ENCODE results near the gene THSD8.
A peak's percentile ranks its signal among the peaks of the same experiment; 100 is the strongest.

Gene THSD8

DNA sequence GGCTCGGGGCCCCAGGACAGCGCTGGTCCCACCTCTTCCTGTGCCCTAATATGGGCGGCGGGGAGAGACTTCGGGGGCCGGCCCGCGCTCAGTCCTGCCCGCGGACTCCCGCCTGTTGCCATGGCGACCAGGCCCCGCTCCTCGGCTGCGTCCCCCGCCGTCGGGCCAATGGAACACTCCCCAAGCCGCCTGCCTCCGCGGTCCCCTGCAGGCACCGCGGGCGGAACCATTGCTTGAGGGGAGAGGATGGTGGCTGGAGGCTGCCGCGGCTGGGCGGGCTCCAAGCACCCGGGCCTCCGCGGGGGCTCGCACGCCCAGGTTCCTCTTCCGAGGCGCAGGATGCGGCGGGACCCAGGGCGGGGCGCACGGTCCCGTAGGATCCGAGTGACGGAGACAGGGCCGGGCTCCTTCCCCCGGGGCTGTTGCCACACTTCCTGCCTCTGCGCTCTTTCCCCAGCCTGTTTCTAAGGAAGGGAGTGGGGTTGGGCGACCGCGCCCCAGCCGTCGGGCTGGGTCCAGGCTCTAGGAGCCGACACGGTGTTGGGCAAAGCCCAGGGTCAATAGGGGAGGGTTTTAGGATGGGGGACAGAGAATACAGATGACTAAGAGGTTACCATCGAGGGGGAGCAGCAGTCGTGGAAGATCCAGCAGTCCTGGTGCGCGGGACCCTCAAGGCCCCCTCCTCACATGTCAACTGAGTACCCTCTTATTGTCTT is 11.8 kb upstream of the THSD8 start (continued):
- TF ChIP-seq, protein P1, sequence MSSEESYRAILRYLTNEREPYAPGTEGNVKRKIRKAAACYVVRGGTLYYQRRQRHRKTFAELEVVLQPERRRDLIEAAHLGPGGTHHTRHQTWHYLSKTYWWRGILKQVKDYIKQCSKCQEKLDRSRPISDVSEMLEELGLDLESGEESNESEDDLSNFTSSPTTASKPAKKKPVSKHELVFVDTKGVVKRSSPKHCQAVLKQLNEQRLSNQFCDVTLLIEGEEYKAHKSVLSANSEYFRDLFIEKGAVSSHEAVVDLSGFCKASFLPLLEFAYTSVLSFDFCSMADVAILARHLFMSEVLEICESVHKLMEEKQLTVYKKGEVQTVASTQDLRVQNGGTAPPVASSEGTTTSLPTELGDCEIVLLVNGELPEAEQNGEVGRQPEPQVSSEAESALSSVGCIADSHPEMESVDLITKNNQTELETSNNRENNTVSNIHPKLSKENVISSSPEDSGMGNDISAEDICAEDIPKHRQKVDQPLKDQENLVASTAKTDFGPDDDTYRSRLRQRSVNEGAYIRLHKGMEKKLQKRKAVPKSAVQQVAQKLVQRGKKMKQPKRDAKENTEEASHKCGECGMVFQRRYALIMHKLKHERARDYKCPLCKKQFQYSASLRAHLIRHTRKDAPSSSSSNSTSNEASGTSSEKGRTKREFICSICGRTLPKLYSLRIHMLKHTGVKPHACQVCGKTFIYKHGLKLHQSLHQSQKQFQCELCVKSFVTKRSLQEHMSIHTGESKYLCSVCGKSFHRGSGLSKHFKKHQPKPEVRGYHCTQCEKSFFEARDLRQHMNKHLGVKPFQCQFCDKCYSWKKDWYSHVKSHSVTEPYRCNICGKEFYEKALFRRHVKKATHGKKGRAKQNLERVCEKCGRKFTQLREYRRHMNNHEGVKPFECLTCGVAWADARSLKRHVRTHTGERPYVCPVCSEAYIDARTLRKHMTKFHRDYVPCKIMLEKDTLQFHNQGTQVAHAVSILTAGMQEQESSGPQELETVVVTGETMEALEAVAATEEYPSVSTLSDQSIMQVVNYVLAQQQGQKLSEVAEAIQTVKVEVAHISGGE (tag by site-specific recombination; conservative IDR thresholded peaks at IDR 0.05; ENCODE audit: low read depth): peak; percentile 81
- TF ChIP-seq REPIN1 (tag by site-specific recombination; IDR thresholded peaks at IDR 0.05; ENCODE audit: low read depth): no peak
- TF ChIP-seq SETDB1 (IDR thresholded peaks at IDR 0.05; ENCODE audit: insufficient read length, low read length): no peak
- no peak for TF ChIP-seq ZNF121 (tag by site-specific recombination; IDR thresholded peaks at IDR 0.05)
- TF ChIP-seq ZNF664 (tag by site-specific recombination; IDR thresholded peaks at IDR 0.05): no peak
- TF ChIP-seq ZNF843 (tag by site-specific recombination; IDR thresholded peaks at IDR 0.05): peak; percentile 54; the same call in 1 of the 2 replicates
- TF ChIP-seq ZNF394 (tag by site-specific recombination; IDR thresholded peaks at IDR 0.05; ENCODE audit: borderline replicate concordance): peak; percentile 67; the same call in 1 of the 2 replicates
- TF ChIP-seq REST (tag by site-specific recombination; IDR thresholded peaks at IDR 0.05): no peak; the same call in 1 of the 2 replicates
- TF ChIP-seq ZNF660 (tag by site-specific recombination; IDR thresholded peaks at IDR 0.05): peak; percentile 76; the same call in 1 of the 2 replicates
- TF ChIP-seq ZNF16 (tag by site-specific recombination; IDR thresholded peaks at IDR 0.05; ENCODE audit: low read depth): no peak
- TF ChIP-seq, protein P2, sequence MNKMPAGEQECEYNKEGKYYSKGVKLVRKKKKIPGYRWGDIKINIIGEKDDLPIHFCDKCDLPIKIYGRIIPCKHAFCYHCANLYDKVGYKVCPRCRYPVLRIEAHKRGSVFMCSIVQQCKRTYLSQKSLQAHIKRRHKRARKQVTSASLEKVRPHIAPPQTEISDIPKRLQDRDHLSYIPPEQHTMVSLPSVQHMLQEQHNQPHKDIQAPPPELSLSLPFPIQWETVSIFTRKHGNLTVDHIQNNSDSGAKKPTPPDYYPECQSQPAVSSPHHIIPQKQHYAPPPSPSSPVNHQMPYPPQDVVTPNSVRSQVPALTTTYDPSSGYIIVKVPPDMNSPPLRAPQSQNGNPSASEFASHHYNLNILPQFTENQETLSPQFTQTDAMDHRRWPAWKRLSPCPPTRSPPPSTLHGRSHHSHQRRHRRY (tag by site-specific recombination; IDR thresholded peaks at IDR 0.05): no peak
- no peak for TF ChIP-seq ZNF132 (tag by site-specific recombination; IDR thresholded peaks at IDR 0.05; ENCODE audit: borderline replicate concordance)
- TF ChIP-seq ZNF629 (tag by site-specific recombination; IDR thresholded peaks at IDR 0.05): peak; percentile 90
- TF ChIP-seq ZNF140 (tag by site-specific recombination; IDR thresholded peaks at IDR 0.05): no peak
- no peak for TF ChIP-seq ZNF621 (tag by site-specific recombination; IDR thresholded peaks at IDR 0.05)
- peak; percentile 43; the same call in 1 of the 2 replicates for TF ChIP-seq ZFP69B (tag by site-specific recombination; IDR thresholded peaks at IDR 0.05)
- TF ChIP-seq ZBTB7A (tag by site-specific recombination; IDR thresholded peaks at IDR 0.05; ENCODE audit: low read depth): peak; percentile 86
- TF ChIP-seq, protein P3, sequence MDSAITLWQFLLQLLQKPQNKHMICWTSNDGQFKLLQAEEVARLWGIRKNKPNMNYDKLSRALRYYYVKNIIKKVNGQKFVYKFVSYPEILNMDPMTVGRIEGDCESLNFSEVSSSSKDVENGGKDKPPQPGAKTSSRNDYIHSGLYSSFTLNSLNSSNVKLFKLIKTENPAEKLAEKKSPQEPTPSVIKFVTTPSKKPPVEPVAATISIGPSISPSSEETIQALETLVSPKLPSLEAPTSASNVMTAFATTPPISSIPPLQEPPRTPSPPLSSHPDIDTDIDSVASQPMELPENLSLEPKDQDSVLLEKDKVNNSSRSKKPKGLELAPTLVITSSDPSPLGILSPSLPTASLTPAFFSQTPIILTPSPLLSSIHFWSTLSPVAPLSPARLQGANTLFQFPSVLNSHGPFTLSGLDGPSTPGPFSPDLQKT (IDR thresholded peaks at IDR 0.05; ENCODE audit: borderline replicate concordance, low read depth, low read length): no peak; the same call in 1 of the 2 replicates
- TF ChIP-seq ZNF624 (tag by site-specific recombination; IDR thresholded peaks at IDR 0.05): no peak
- peak; percentile 64 for TF ChIP-seq KLF9 (tag by site-specific recombination; IDR thresholded peaks at IDR 0.05; ENCODE audit: low read depth)
- TF ChIP-seq HOXC10 (CRISPR knock-in tag; IDR thresholded peaks at IDR 0.05): no peak
- TF ChIP-seq SP2 (tag by site-specific recombination; IDR thresholded peaks at IDR 0.05): peak; percentile 93
- TF ChIP-seq, protein P4, sequence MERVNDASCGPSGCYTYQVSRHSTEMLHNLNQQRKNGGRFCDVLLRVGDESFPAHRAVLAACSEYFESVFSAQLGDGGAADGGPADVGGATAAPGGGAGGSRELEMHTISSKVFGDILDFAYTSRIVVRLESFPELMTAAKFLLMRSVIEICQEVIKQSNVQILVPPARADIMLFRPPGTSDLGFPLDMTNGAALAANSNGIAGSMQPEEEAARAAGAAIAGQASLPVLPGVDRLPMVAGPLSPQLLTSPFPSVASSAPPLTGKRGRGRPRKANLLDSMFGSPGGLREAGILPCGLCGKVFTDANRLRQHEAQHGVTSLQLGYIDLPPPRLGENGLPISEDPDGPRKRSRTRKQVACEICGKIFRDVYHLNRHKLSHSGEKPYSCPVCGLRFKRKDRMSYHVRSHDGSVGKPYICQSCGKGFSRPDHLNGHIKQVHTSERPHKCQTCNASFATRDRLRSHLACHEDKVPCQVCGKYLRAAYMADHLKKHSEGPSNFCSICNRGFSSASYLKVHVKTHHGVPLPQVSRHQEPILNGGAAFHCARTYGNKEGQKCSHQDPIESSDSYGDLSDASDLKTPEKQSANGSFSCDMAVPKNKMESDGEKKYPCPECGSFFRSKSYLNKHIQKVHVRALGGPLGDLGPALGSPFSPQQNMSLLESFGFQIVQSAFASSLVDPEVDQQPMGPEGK (tag by site-specific recombination; IDR thresholded peaks at IDR 0.05): peak; percentile 98
- TF ChIP-seq ZNF23 (tag by site-specific recombination; IDR thresholded peaks at IDR 0.05; ENCODE audit: borderline replicate concordance): no peak
- no peak for TF ChIP-seq ZNF580 (tag by site-specific recombination; IDR thresholded peaks at IDR 0.05)
- peak; percentile 93 for TF ChIP-seq SP7 (tag by site-specific recombination; IDR thresholded peaks at IDR 0.05)
- TF ChIP-seq BCL11B (tag by site-specific recombination; IDR thresholded peaks at IDR 0.05; ENCODE audit: low read depth): no peak; the same call in 1 of the 2 replicates
